Measurements from ENCODE around the gene DISC1.

GRCh38 chr1:231665726-231666125 lies 39.1 kb downstream of the DISC1 start:
- no peak for TF ChIP-seq CTCF (IDR thresholded peaks at IDR 0.05; ENCODE audit: low read length)
- TF ChIP-seq EZH2 (IDR thresholded peaks at IDR 0.05; ENCODE audit: borderline replicate concordance, low read length): no peak

Measured in OCI-LY1 (cell line).